Inflammatory macrophage treated with lipopolysaccharide for 1 hour (primary cell): ENCODE data around the gene GAPDH.
A peak's percentile ranks its signal among the peaks of the same experiment; 100 is the strongest.
"Not testable (repeated sequence)": the region's sequence is repeated elsewhere in the genome, so short reads cannot be mapped to it uniquely, and the experiment has no call there.

Experiments
- DNase-seq, 2 donors: peaks; one replicate each; pipeline ENCODE4 v3.0.0-alpha.2; 2020 to 2022

The GAPDH gene

GRCh38 chr12:6569312-6569711, 35.0 kb downstream of the GAPDH start:
- no peak for DNase-seq

GRCh38 chr12:6569786-6570185, 35.5 kb downstream of the GAPDH start:
- no peak for DNase-seq

DNA sequence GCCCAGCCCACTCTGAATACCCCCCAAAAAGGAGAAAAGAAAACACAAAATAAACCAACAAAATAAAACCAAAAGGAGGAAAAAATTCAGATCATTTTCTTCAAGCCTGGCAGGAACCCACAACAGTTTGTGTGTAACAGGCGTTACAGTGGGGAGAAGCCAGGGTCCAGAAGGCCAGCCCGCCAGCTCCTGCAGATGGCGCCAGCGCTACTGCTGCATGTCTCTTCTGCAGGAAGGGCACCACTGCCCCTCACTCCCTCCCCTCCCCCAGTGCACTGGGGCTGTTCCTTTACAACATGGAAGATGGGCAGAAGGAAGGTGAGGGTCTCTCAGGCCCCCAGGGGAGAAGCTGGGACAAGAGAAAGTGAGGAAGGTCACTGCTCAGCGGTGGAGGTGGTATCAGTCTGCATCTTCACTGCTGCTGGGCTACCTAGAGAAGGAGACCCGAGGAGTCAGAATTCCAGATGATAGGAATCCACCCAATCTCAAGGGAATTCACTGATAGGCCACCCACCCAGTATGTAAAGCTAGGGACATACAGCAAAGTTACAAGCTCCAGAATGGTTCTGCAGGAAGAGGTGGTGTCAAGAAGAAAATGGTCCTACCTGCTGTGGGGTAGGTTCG, 36.1 kb downstream of the GAPDH start:
- DNase-seq, result peak in 1 of 2 donors; percentile 35

GRCh38 chr12:6573001-6573400, 38.7 kb downstream of the GAPDH start:
- no peak for DNase-seq

DNA sequence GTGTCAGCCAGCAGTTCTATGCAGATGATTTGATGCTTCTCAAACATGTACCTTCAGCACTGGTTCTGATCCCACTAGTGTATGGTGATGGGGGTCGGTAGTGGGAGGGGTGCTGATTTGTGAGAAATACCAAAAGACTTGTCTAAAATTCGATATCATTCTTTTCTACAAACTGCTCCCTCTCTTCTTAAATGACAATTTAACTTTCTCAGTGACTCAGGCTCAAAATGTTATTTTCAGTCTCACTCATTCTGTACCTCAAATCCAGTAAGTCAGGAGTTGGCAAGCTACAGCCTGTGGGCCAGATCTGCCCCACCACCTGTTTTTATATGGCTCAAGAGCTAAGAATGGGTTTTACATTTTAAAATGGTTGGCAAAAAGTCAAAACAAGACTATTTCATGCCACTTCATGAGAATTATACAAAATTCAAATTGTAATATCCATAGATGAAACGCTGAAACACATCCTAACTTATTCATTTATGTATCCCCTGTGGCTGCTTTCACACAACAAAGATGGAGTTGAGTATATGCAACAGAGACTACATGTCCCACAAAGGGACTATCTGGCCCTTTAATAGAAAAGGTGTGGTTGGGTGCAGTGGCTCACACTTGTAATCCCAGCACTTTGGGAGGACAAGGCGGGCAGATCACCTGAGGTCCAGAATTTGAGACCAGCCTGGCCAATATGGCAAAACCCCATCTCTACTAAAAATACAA, 40.4 kb downstream of the GAPDH start:
- DNase-seq, result no peak

GRCh38 chr12:6575648-6576047, 41.3 kb downstream of the GAPDH start:
- DNase-seq, result no peak

- no peak for DNase-seq
These were observed 47.9 kb downstream of the GAPDH start for GRCh38 chr12:6582196-6582595.

- no peak for DNase-seq
These were observed 48.6 kb downstream of the GAPDH start for GRCh38 chr12:6582959-6583358.

GRCh38 chr12:6584293-6584692, 50.0 kb downstream of the GAPDH start:
- DNase-seq, result no peak

DNA sequence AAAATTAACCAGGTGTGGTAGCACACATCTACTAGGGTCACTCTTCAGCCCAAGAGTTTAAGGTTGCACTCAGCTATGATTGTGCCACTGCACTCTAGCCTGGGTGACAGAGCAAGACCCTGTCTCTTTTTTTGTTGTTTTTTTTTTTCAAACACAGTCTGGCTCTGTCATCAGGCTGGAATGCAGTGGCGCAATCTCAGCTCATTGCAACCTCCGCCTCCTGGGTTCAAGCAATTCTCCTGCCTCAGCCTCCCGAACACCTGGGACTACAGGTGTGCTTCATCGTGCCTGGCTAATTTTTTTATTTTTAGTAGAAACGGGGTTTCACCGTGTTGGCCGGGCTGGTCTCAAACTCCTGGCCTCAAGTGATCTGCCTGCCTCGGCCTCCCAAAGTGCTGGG, 52.3 kb downstream of the GAPDH start:
- not testable (repeated sequence) for DNase-seq
